Heart right ventricle (tissue), 16 donors: ENCODE measurements around the gene FHL5. TPM values are rescaled to one million over a fixed set of nuclear protein-coding genes. Genes with fewer than 3 reads are reported as not detected.

Experiments
- ATAC-seq, 8 donors: fragments of 200-7000 bp; cut with Tn5 transposase; one replicate each; pipeline ENCODE4 v1.9.1; 2020; ENCODE audit warnings: mild to moderate bottlenecking in 8 of 8, moderate library complexity in 8 of 8, moderate number of reproducible peaks in 1 of 8
- DNase-seq, 2 donors: peaks; one replicate each; pipeline ENCODE4 v3.0.0-alpha.2; 2020
- H3K27ac ChIP-seq, 10 donors: fragments of 200-600 bp; sonication (generic) in 2 of 10; one replicate each; pipeline versions ENCODE4 v1.5.0 to v1.8.0; 2020 to 2022; ENCODE audit warnings: mild to moderate bottlenecking in 3 of 10
- H3K27me3 ChIP-seq, 7 donors: fragments of 200-600 bp; one replicate each; pipeline ENCODE4 v1.8.0; 2021 to 2022; ENCODE audit warnings: mild to moderate bottlenecking in 2 of 7
- H3K36me3 ChIP-seq, 9 donors: fragments of 200-600 bp; sonication (generic) in 1 of 9; one replicate each; pipeline versions ENCODE4 v1.5.0 to v1.8.0; 2020 to 2022; ENCODE audit warnings: mild to moderate bottlenecking in 2 of 9
- H3K4me1 ChIP-seq, 9 donors: fragments of 200-600 bp; sonication (generic) in 1 of 9; one replicate each; pipeline versions ENCODE4 v1.5.0 to v1.8.0; 2020 to 2022; ENCODE audit warnings: mild to moderate bottlenecking in 4 of 9
- H3K4me3 ChIP-seq, 10 donors: fragments of 200-600 bp; sonication (generic) in 2 of 10; one replicate each; pipeline versions ENCODE4 v1.5.0 to v1.8.0; 2020 to 2022; ENCODE audit warnings: mild to moderate bottlenecking in 7 of 10, moderate library complexity in 2 of 10
- H3K9me3 ChIP-seq, 11 donors: fragments of 200-600 bp in 10 of 11; sonication (generic) in 2 of 11; one replicate each; pipeline versions ENCODE4 v1.5.0 to v1.8.0; 2013 to 2022; ENCODE audit warnings: mild to moderate bottlenecking in 2 of 11, control low read depth in 1 of 11, moderate library complexity in 1 of 11
- WGBS, 2 donors: extraction: QIAGEN DNeasy Blood & Tissue Kit; methylation state at CpG; one replicate each; pipeline ENCODE4 v1.1.7; 2013; ENCODE audit warnings: inconsistent platforms in 1 of 2; 5-methylcytosine and 5-hydroxymethylcytosine counted together
- intact Hi-C, 10 donors: fragments of 100-400 bp; cut with DNase I; formaldehyde crosslinking; loops; one replicate each; pipeline versions ENCODE4 v1.11.1 to v1.14.2; 2022
- polyA plus RNA-seq, 2 donors: library from polyadenylated mRNA; stranded (reverse); fragments of 200-250 nt; gene quantifications; one replicate each; pipeline ENCODE4 v1.2.3, GENCODE V29; 2013
- total RNA-seq, 10 donors: library from RNA; stranded (reverse); fragmentation: NEBNext Ultra II Directional in 3 of 10; extraction: Animal tissue kit (Norgen Biotek cat#: 25700) in 3 of 10; gene quantifications; one replicate each; pipeline versions ENCODE4 v1.2.1 to v1.2.4, GENCODE V29; 2021 to 2023
- TF ChIP-seq, protein P1 (sequence below), 9 donors: fragments of 200-600 bp; sonication (generic) in 2 of 9; IDR thresholded peaks; one replicate each; pipeline versions ENCODE4 v1.5.0 to v1.8.0; 2021 to 2022; ENCODE audit warnings: antibody characterized with exemption in 9 of 9, mild to moderate bottlenecking in 5 of 9, moderate library complexity in 1 of 9
- donor health status: Arrhythmogenic right ventricular cardiomyopathy.
- donor health status: ischemic (EF 13 %, LVEDD 7.1; RV severe dilation, severe dysfunction).
- donor health status: healthy with polysubstance abuse.
- donor health status: DM: no; HTN: yes; CAD: no.
- donor health status: DM: no; HTN: no; CAD: no.
- donor health status: ischemic (EF 25% LVEDD 6.9; RV normal size, moderate dysfunction).
- donor health status: ischemic (EF 25% LVEDD 5.7; RV mildly dilated, moderate dysfunction).
- donor health status: healthy.
- donor health status: DM: yes; HTN: yes; CAD: no.
- donor health status: Ischemic cardiomyopathy.
- donor health status: ischemic (EF 35%, LVEDD 5.7; RV mildly dilated, moderate dysfunction).
- donor health status: nonischemic (EF 11% LVEDD 7.7; RV severe dilation, severe dysfunction).
- donor health status: DM: yes; HTN: yes; CAD: no.
- donor health status: PGD.
- donor health status: ischemic (EF 29% LVEDD 5.4; RV normal size, mild dysfunction).
- donor health status: nonischemic (EF 23%, LVEDD 6.1; RV moderate dilation, normal function).

The FHL5 gene
- total and polyA plus RNA-seq, 12 donors = 1.2 to 11.8 (median 3.4) TPM

GRCh38 chr6:96651816-96652215 is 88.9 kb downstream of the FHL5 start:
- no peak for DNase-seq
- TF ChIP-seq, protein P1, sequence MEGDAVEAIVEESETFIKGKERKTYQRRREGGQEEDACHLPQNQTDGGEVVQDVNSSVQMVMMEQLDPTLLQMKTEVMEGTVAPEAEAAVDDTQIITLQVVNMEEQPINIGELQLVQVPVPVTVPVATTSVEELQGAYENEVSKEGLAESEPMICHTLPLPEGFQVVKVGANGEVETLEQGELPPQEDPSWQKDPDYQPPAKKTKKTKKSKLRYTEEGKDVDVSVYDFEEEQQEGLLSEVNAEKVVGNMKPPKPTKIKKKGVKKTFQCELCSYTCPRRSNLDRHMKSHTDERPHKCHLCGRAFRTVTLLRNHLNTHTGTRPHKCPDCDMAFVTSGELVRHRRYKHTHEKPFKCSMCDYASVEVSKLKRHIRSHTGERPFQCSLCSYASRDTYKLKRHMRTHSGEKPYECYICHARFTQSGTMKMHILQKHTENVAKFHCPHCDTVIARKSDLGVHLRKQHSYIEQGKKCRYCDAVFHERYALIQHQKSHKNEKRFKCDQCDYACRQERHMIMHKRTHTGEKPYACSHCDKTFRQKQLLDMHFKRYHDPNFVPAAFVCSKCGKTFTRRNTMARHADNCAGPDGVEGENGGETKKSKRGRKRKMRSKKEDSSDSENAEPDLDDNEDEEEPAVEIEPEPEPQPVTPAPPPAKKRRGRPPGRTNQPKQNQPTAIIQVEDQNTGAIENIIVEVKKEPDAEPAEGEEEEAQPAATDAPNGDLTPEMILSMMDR (IDR thresholded peaks at IDR 0.05) = no peak
- ATAC-seq = no peak
- Histone ChIP-seq H3K27ac (no peak overlapping the region), H3K4me3 (no peak overlapping the region), H3K4me1 (peaks cover 0 to 3% (median 0%) of the 10 kb centered on the region in 9 donors), H3K27me3 (peaks cover 0 to 8% (median 0%) of the 10 kb centered on the region in 7 donors), H3K36me3 (no peaks in the 10 kb centered on the region), H3K9me3 (no peaks in the 10 kb centered on the region)
- intact Hi-C loops = no loop called here
- WGBS, 2 donors = 41 to 43% methylated on average over 1 of the region's 1 CpG

GRCh38 chr6:96652552-96652951 is 89.6 kb downstream of the FHL5 start:
- ATAC-seq = no peak
- DNase-seq = no peak
- Histone ChIP-seq H3K27ac (no peak overlapping the region), H3K36me3 (no peaks in the 10 kb centered on the region), H3K4me3 (no peak overlapping the region), H3K27me3 (peaks cover 0 to 8% (median 0%) of the 10 kb centered on the region in 7 donors), H3K9me3 (no peaks in the 10 kb centered on the region), H3K4me1 (no peaks in the 10 kb centered on the region)
- intact Hi-C loops = no loop called here
- WGBS, 2 donors = 77 to 81% methylated on average over 2 of the region's 2 CpGs
- TF ChIP-seq, protein P1 (IDR thresholded peaks at IDR 0.05) = no peak

GRCh38 chr6:96653181-96653580 is 90.3 kb downstream of the FHL5 start:
- 81 to 88% methylated on average over 1 of the region's 1 CpG for WGBS, 2 donors
- H3K36me3 ChIP-seq = no peaks in the 10 kb centered on the region
- ATAC-seq = no peak

DNA sequence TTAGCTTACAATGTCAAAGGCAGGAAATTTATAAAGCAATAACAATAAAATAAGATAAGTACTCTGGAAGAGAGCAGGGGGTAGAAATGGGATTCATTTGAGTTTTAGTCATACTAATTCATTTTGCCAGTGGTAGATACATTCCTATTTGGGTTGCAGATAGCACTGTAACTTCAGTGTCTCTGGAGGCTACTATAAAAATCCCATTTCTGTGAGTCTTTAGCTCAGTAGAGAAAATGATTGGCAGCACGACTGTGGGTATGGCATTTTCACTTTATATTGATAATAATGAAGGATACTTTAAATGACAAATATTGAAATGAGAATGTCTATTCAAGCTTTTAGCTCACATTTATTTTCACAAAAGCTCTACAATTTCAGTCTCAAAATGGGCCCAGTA is 93.6 kb downstream of the FHL5 start:
- H3K4me1 ChIP-seq = no peaks in the 10 kb centered on the region
- TF ChIP-seq, protein P1 (IDR thresholded peaks at IDR 0.05) = no peak
- DNase-seq = no peak
- 60 to 74% methylated on average over 1 of the region's 1 CpG for WGBS, 2 donors
- H3K27me3 ChIP-seq = peaks cover 0 to 7% (median 0%) of the 10 kb centered on the region in 7 donors
- H3K9me3 ChIP-seq = no peaks in the 10 kb centered on the region
- no peak overlapping the region for H3K27ac ChIP-seq
- no peak overlapping the region for H3K4me3 ChIP-seq
- ATAC-seq = no peak
- intact Hi-C loops = no loop called here
- H3K36me3 ChIP-seq = no peaks in the 10 kb centered on the region

More at GRCh38 chr6:96653181-96653580, 90.3 kb downstream of the FHL5 start:
- Histone ChIP-seq H3K4me3 (no peak overlapping the region), H3K27me3 (peaks cover 0 to 8% (median 0%) of the 10 kb centered on the region in 7 donors), H3K9me3 (no peaks in the 10 kb centered on the region), H3K27ac (no peak overlapping the region), H3K4me1 (no peaks in the 10 kb centered on the region)
- DNase-seq = no peak
- intact Hi-C loops = no loop called here
- TF ChIP-seq, protein P1 (IDR thresholded peaks at IDR 0.05) = no peak
